Chondrocyte (in vitro differentiated cells): ENCODE data around the gene GPALPP1. TPM values are rescaled to one million over a fixed set of nuclear protein-coding genes. Genes with fewer than 3 reads are reported as not detected.

Experiments used
- DNase-seq: peaks from one replicate; pipeline ENCODE4 v3.0.0; 2021; ENCODE audit warnings: mixed read lengths, low spot score
- H3K27ac Mint-ChIP-seq: one replicate; pipeline ENCODE4 v1.8.0; 2021; ENCODE audit warnings: mild to moderate bottlenecking, moderate library complexity, mixed read lengths; ENCODE audit not compliant: unreplicated experiment
- H3K27me3 Mint-ChIP-seq: 2 replicates; pipeline ENCODE4 v1.8.0; 2021; ENCODE audit warnings: low read depth, mixed read lengths
- H3K36me3 Mint-ChIP-seq: 2 replicates; pipeline ENCODE4 v1.8.0; 2021; ENCODE audit warnings: low read depth, mixed read lengths
- H3K4me1 Mint-ChIP-seq: 2 replicates; pipeline ENCODE4 v1.8.0; 2021; ENCODE audit warnings: low read depth, mild to moderate bottlenecking, mixed read lengths
- H3K4me3 Mint-ChIP-seq: one replicate; pipeline ENCODE4 v1.8.0; 2021; ENCODE audit warnings: mild to moderate bottlenecking, moderate library complexity, mixed read lengths; ENCODE audit not compliant: unreplicated experiment
- H3K9me3 Mint-ChIP-seq: 2 replicates; pipeline ENCODE4 v1.8.0; 2021; ENCODE audit warnings: low read depth, mixed read lengths
- CTCF ChIP-seq: fragments of 200-600 bp; sonication (generic); IDR thresholded peaks from 2 replicates; pipeline ENCODE4 v1.5.0; 2021; ENCODE audit warnings: antibody characterized with exemption, mild to moderate bottlenecking, moderate library complexity
- total RNA-seq: library from RNA; stranded (reverse); gene quantifications from 3 replicates; pipeline ENCODE4 v1.2.1, GENCODE V29; 2021

The GPALPP1 gene
- total RNA-seq, 1 donor from 2014 or later = 21.5 TPM

- H3K36me3 Mint-ChIP-seq = peaks cover 1% of the 10 kb centered on the region
- H3K4me3 Mint-ChIP-seq = peak overlapping the region; percentile 1
- no peak for DNase-seq
- TF ChIP-seq CTCF = no peak
- no peaks in the 10 kb centered on the region for H3K9me3 Mint-ChIP-seq
- H3K27ac Mint-ChIP-seq = peak overlapping the region; percentile 67
- peaks cover 18% of the 10 kb centered on the region for H3K4me1 Mint-ChIP-seq
- no peaks in the 10 kb centered on the region for H3K27me3 Mint-ChIP-seq
Observed at GRCh38 chr13:44971656-44972595, 17.4 kb upstream of the GPALPP1 start.

GRCh38 chr13:44972956-44973581 is 16.3 kb upstream of the GPALPP1 start:
- H3K4me1 Mint-ChIP-seq = peaks cover 10% of the 10 kb centered on the region
- H3K36me3 Mint-ChIP-seq = peaks cover 6% of the 10 kb centered on the region
- TF ChIP-seq CTCF = peak; percentile 82
- no peak overlapping the region for H3K27ac Mint-ChIP-seq
- H3K9me3 Mint-ChIP-seq = no peaks in the 10 kb centered on the region
- no peak overlapping the region for H3K4me3 Mint-ChIP-seq
- H3K27me3 Mint-ChIP-seq = no peaks in the 10 kb centered on the region
- no peak for DNase-seq

GRCh38 chr13:44974056-44974793 is 15.1 kb upstream of the GPALPP1 start:
- no peaks in the 10 kb centered on the region for H3K27me3 Mint-ChIP-seq
- peaks cover 12% of the 10 kb centered on the region for H3K36me3 Mint-ChIP-seq
- no peaks in the 10 kb centered on the region for H3K4me1 Mint-ChIP-seq
- H3K27ac Mint-ChIP-seq = no peak overlapping the region
- no peak overlapping the region for H3K4me3 Mint-ChIP-seq
- H3K9me3 Mint-ChIP-seq = no peaks in the 10 kb centered on the region
- DNase-seq = no peak
- TF ChIP-seq CTCF = no peak

GRCh38 chr13:44976196-44976595 is 13.1 kb upstream of the GPALPP1 start:
- Mint-ChIP-seq H3K36me3 (peaks cover 14% of the 10 kb centered on the region), H3K27ac (no peak overlapping the region), H3K9me3 (no peaks in the 10 kb centered on the region), H3K4me3 (no peak overlapping the region), H3K27me3 (no peaks in the 10 kb centered on the region), H3K4me1 (no peaks in the 10 kb centered on the region)
- no peak for DNase-seq
- TF ChIP-seq CTCF = no peak

GRCh38 chr13:44976949-44977583 is 12.3 kb upstream of the GPALPP1 start:
- H3K9me3 Mint-ChIP-seq = no peaks in the 10 kb centered on the region
- DNase-seq = no peak
- no peak overlapping the region for H3K4me3 Mint-ChIP-seq
- no peak for TF ChIP-seq CTCF
- peaks cover 14% of the 10 kb centered on the region for H3K36me3 Mint-ChIP-seq
- no peaks in the 10 kb centered on the region for H3K4me1 Mint-ChIP-seq
- no peaks in the 10 kb centered on the region for H3K27me3 Mint-ChIP-seq
- H3K27ac Mint-ChIP-seq = no peak overlapping the region
